PC-3 (cell line): ENCODE results near the gene DIAPH3.

Source experiments
- CTCF ChIP-seq: fragments of 300-600 bp; sonication (generic); conservative IDR thresholded peaks from 2 replicates; pipeline ENCODE4 v1.5.1; 2017; ENCODE audit warnings: antibody characterized with exemption, low read depth, mild to moderate bottlenecking, low read length
- EZH2 ChIP-seq: fragments of 300-600 bp; sonication (generic); IDR thresholded peaks from one replicate; pipeline ENCODE4 v1.6.1; 2017; ENCODE audit warnings: antibody characterized with exemption, mild to moderate bottlenecking, low read length; ENCODE audit not compliant: unreplicated experiment

GRCh38 chr13:59733744-59734143 is 430.0 kb downstream of the DIAPH3 start:
- TF ChIP-seq CTCF = no peak
- TF ChIP-seq EZH2 = no peak
